K562 (cell line): ENCODE data around the gene HEMK1. TPM values are rescaled to one million over a fixed set of nuclear protein-coding genes. Genes with fewer than 3 reads are reported as not detected.

Source experiments
- ARID3A ChIP-seq: IDR thresholded peaks from 2 replicates; pipeline ENCODE4 v1.6.1; 2012; ENCODE audit warnings: low read depth, low read length, improper control_type of control experiment, borderline replicate concordance
- ATF3 ChIP-seq, 2 experiments: fragments of 450-650 bp in 1 of 2; sonication (generic) in 1 of 2; formaldehyde crosslinking in 1 of 2; IDR thresholded peaks in 1 of 2; conservative IDR thresholded peaks in 1 of 2; 2 replicates each; pipeline versions ENCODE4 v1.6.1 to v1.8.1; 2016 to 2023; ENCODE audit warnings: mild to moderate bottlenecking in 2 of 2, moderate library complexity in 2 of 2, inconsistent platforms in 1 of 2, missing genetic modification reagents in 1 of 2
- BRD9 ChIP-seq: fragments of 450-650 bp; IDR thresholded peaks from 2 replicates; pipeline ENCODE4 v1.6.1; 2018; ENCODE audit warnings: low read depth; ENCODE audit not compliant: partially characterized antibody
- DPF2 ChIP-seq: fragments of 450-650 bp; IDR thresholded peaks from 2 replicates; pipeline ENCODE4 v1.6.1; 2016
- GATA2 ChIP-seq: sonication (generic); formaldehyde crosslinking; IDR thresholded peaks from 2 replicates; pipeline ENCODE4 v1.4.0; 2020; ENCODE audit warnings: mild to moderate bottlenecking, missing genetic modification reagents
- NFRKB ChIP-seq: fragments of 450-650 bp; IDR thresholded peaks from 2 replicates; pipeline ENCODE4 v1.6.1; 2016; ENCODE audit warnings: low read depth
- POLR2AphosphoS5 ChIP-seq: IDR thresholded peaks from 2 replicates; pipeline ENCODE4 v1.6.1; 2011; ENCODE audit warnings: mild to moderate bottlenecking, low read depth, low read length, moderate library complexity; ENCODE audit not compliant: control insufficient read depth, insufficient read depth
- REST ChIP-seq, 2 experiments: fragments of 450-650 bp; formaldehyde crosslinking in 1 of 2; IDR thresholded peaks; 2 replicates each; pipeline versions ENCODE4 v1.4.0 to v1.6.1; 2014 to 2020; ENCODE audit warnings: mild to moderate bottlenecking in 2 of 2, borderline replicate concordance in 1 of 2, low read depth in 1 of 2
- TBP ChIP-seq: optimal IDR thresholded peaks from 2 replicates; pipeline ENCODE3; 2011; ENCODE audit warnings: low read depth, low read length, improper control_type of control experiment
- THAP12 ChIP-seq: fragments of 250-450 bp; sonication (Bioruptor Pico); IDR thresholded peaks from 2 replicates; pipeline ENCODE4 v1.9.0; 2021; ENCODE audit warnings: mild to moderate bottlenecking, inconsistent platforms
- ZC3H11A ChIP-seq: IDR thresholded peaks from 2 replicates; pipeline ENCODE4 v1.6.1; 2012; ENCODE audit warnings: low read depth, low read length, improper control_type of control experiment
- ZNF384 ChIP-seq: IDR thresholded peaks from 2 replicates; pipeline ENCODE4 v1.6.1; 2012; ENCODE audit warnings: low read depth, low read length, improper control_type of control experiment
- ZNF668 ChIP-seq: fragments of 250-450 bp; sonication (Bioruptor Pico); IDR thresholded peaks from 2 replicates; pipeline ENCODE4 v1.8.0; 2022; ENCODE audit warnings: mild to moderate bottlenecking, inconsistent platforms
- polyA plus RNA-seq, 8 experiments: library from polyadenylated mRNA; depleted of rRNA in 4 of 8; stranded (reverse) in 5 of 8; unstranded in 3 of 8; fragments of >200 nt; fragmentation: Nextera tagmentation in 2 of 8; fragmentation: Illumina TruSeq in 1 of 8; extraction: Ambion mirVana in 2 of 8; extraction: Trizol in 1 of 8; gene quantifications; 2 replicates each; pipeline versions ENCODE4 v1.2.1 to v1.2.3, GENCODE V29; 2011 to 2014; ENCODE audit warnings: inconsistent platforms in 1 of 8, missing spikeins in 1 of 8
- total RNA-seq, 7 experiments: library from RNA; depleted of rRNA in 6 of 7; stranded (reverse); fragments of >200 nt in 6 of 7; fragmentation: Illumina TruSeq in 2 of 7; extraction: Trizol in 2 of 7; gene quantifications; 2 replicates each; pipeline versions ENCODE4 v1.2.1 to v1.2.3, GENCODE V29; 2011 to 2021; ENCODE audit warnings: low replicate concordance in 1 of 7

HEMK1 gene
- total and polyA plus RNA-seq, 9 of the 15 experiments (the other 6 are each of a cell fraction or from before 2014, with no cell fraction given) = 2.0 to 16.8 (median 11.4) TPM

- peak; percentile 24; the same call in 1 of the 2 replicates for TF ChIP-seq REST (IDR thresholded peaks at IDR 0.05; ENCODE audit: borderline replicate concordance)
- peak; percentile 78; the same call in 1 of the 2 replicates for TF ChIP-seq REST (CRISPR knock-in tag; IDR thresholded peaks at IDR 0.05; ENCODE audit: low read depth)
- peak; percentile 78; the same call in 1 of the 2 replicates for TF ChIP-seq GATA2
- TF ChIP-seq POLR2AphosphoS5 = peak; percentile 46; the same call in 1 of the 2 replicates
- TF ChIP-seq NFRKB = peak; percentile 75; the same call in 1 of the 2 replicates
- TF ChIP-seq TBP = no peak
- TF ChIP-seq ZC3H11A = no peak
- TF ChIP-seq ARID3A = peak; percentile 55; the same call in 1 of the 2 replicates
- TF ChIP-seq DPF2 = peak; percentile 55; the same call in 1 of the 2 replicates
- no peak for TF ChIP-seq BRD9
- peak; percentile 34; the same call in 1 of the 2 replicates for TF ChIP-seq THAP12
- TF ChIP-seq ZNF384 = peak; percentile 86
- TF ChIP-seq ATF3 (IDR thresholded peaks at IDR 0.05) = no peak
- no peak for TF ChIP-seq ATF3 (CRISPR knock-in tag; conservative IDR thresholded peaks at IDR 0.05)
- TF ChIP-seq ZNF668 (CRISPR knock-in tag) = no peak
Measured at GRCh38 chr3:50612234-50612882, 43.0 kb downstream of the HEMK1 start (continued).
